Measurements from ENCODE around the gene TSPAN17.
"Not testable (repeated sequence)": the region's sequence is repeated elsewhere in the genome, so short reads cannot be mapped to it uniquely, and the experiment has no call there.

TSPAN17 gene
- 17.4 to 25.2 (median 21.3) reads per million in 4 donors for total RNA-seq

- peak; percentile 95 to 99 (median 98) for DNase-seq
These were observed at the start of gene TSPAN17 for GRCh38 chr5:176647030-176647842. TSS of gene TSPAN17 (plus strand) at chr5:176647484. CDS start at chr5:176647616, 132 bp downstream.

- DNase-seq: not testable (repeated sequence)
These were observed 47.4 kb upstream of the TSPAN17 start for GRCh38 chr5:176599749-176600430.

GRCh38 chr5:176601901-176602482, 45.3 kb upstream of the TSPAN17 start:
- no peak for DNase-seq

- no peak for DNase-seq
These were observed 44.2 kb upstream of the TSPAN17 start for GRCh38 chr5:176603091-176603490.

GRCh38 chr5:176606032-176606431, 41.3 kb upstream of the TSPAN17 start:
- no peak for DNase-seq

GRCh38 chr5:176606875-176607274, 40.4 kb upstream of the TSPAN17 start:
- no peak for DNase-seq

GRCh38 chr5:176608142-176608705, 39.1 kb upstream of the TSPAN17 start:
- no peak for DNase-seq

GRCh38 chr5:176608937-176609723, 38.2 kb upstream of the TSPAN17 start:
- DNase-seq: no peak

GRCh38 chr5:176609724-176610434, 37.4 kb upstream of the TSPAN17 start, which contains the start of gene GPRIN1:
TSS of gene GPRIN1 (minus strand) at chr5:176610156. CDS start at chr5:176599834, 10,322 bp downstream.
- peak in 4 of 5 donors; percentile 17 to 51 (median 34) for DNase-seq

- DNase-seq: no peak
These were observed 36.9 kb upstream of the TSPAN17 start for GRCh38 chr5:176610435-176610773.

- DNase-seq: peak in 4 of 5 donors; percentile 41 to 49 (median 44)
These were observed 35.8 kb upstream of the TSPAN17 start for GRCh38 chr5:176611435-176611834.

GRCh38 chr5:176612008-176612407, 35.3 kb upstream of the TSPAN17 start:
- DNase-seq: no peak

GRCh38 chr5:176612855-176613254, 34.4 kb upstream of the TSPAN17 start:
- no peak for DNase-seq

- DNase-seq: no peak
These were observed 32.3 kb upstream of the TSPAN17 start for GRCh38 chr5:176614805-176615478.

GRCh38 chr5:176616511-176616910, 30.8 kb upstream of the TSPAN17 start:
- DNase-seq: no peak

GRCh38 chr5:176618783-176619182, 28.5 kb upstream of the TSPAN17 start:
- no peak for DNase-seq

GRCh38 chr5:176619203-176619568, 28.1 kb upstream of the TSPAN17 start:
- DNase-seq: peak; percentile 55 to 80 (median 62)

GRCh38 chr5:176619569-176620332, 27.5 kb upstream of the TSPAN17 start:
- no peak for DNase-seq

- DNase-seq: no peak
These were observed 26.8 kb upstream of the TSPAN17 start for GRCh38 chr5:176620333-176620981.

- DNase-seq: no peak
These were observed 25.6 kb upstream of the TSPAN17 start for GRCh38 chr5:176621661-176622079.

All from T-helper 1 cell (primary cell).